ENCODE results near the gene IRGC. TPM values are rescaled to one million over a fixed set of nuclear protein-coding genes. Genes with fewer than 3 reads are reported as not detected.

IRGC gene
- total RNA-seq, 1 experiment from 2014 or later, result not detected

DNA sequence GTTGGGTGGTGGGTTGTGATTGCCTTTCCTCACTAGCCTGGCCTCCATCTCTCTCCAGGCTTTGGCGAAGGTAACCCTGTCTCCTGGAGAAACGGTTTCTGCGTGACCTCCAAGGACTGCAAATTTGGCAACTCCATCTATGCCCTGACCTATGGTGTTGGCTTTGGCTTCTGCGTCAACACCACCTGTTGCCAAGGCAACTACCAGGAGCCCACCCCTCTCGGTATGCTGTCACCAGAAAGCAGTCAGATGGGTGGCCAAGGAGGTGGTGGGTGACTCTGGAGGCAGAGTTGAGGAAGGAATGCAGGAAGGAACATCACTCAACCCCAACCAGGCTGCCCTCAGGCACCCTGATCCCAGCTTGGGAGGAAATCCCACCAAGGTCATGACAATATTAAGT, 18.6 kb upstream of the IRGC start:
- Mint-ChIP-seq H3K36me3 (ENCODE audit: insufficient read depth in 1 of 3, low read depth in 3 of 3) (peaks cover 0 to 2% (median 0%) of the 10 kb centered on the region in 3 experiments; a peak in 1 of 7 replicates), H3K4me1 (peaks cover 0 to 10% of the 10 kb centered on the region in 2 experiments; a peak in 3 of 4 replicates), H3K27me3 (ENCODE audit: low read depth) (peaks cover 61% of the 10 kb centered on the region), H3K4me3 (no peak overlapping the region), H3K9me3 (peaks cover 0 to 5% of the 10 kb centered on the region in 2 experiments; a peak in 3 of 5 replicates), H3K27ac (no peak overlapping the region)
- Histone ChIP-seq H2AFZ (ENCODE audit: low read length) (no peak overlapping the region), H2BK20ac (ENCODE audit: low read depth, low read length, poor library complexity, severe bottlenecking) (no peak overlapping the region), H2BK12ac (ENCODE audit: insufficient read length, low read depth, low read length) (no peak overlapping the region), H3K14ac (ENCODE audit: insufficient read depth, low read length) (no peak overlapping the region), H3K9me3 (ENCODE audit: control insufficient read depth, low read depth, low read length) (no peaks in the 10 kb centered on the region), H2BK15ac (ENCODE audit: low read depth, low read length) (no peak overlapping the region), H4K20me1 (ENCODE audit: control insufficient read depth, insufficient read depth, insufficient read length) (no peaks in the 10 kb centered on the region), H3K56ac (ENCODE audit: insufficient read length, low read depth, low read length) (no peak overlapping the region), H3K23ac (ENCODE audit: insufficient read length, low read depth, low read length) (no peak overlapping the region), H3K79me1 (ENCODE audit: insufficient read depth, low read depth, low read length, poor library complexity, severe bottlenecking) (no peaks in the 10 kb centered on the region), H3K27me3 (ENCODE audit: insufficient read depth, low read length) (no peaks in the 10 kb centered on the region), H3K27ac (ENCODE audit: insufficient read length, low read depth, low read length) (no peak overlapping the region), H3K23me2 (ENCODE audit: insufficient read length, low read depth, low read length, poor library complexity, severe bottlenecking) (no peaks in the 10 kb centered on the region), H3K4ac (ENCODE audit: low read depth, low read length) (no peak overlapping the region), H2BK120ac (ENCODE audit: low read depth, low read length, poor library complexity, severe bottlenecking) (no peak overlapping the region), H3K9ac (ENCODE audit: extremely low read depth, insufficient read length, low read length) (no peak overlapping the region), H3T11ph (ENCODE audit: low read length) (no peak overlapping the region), H2BK5ac (ENCODE audit: insufficient read length, low read length) (no peak overlapping the region), H4K91ac (ENCODE audit: insufficient read length, low read depth, low read length) (no peak overlapping the region), H4K8ac (replicated peaks; ENCODE audit: insufficient read length, low read depth, low read length) (no peak overlapping the region), H2AK5ac (ENCODE audit: insufficient read length, low read length) (no peak overlapping the region), H3K4me2 (ENCODE audit: insufficient read depth, insufficient read length, low read length) (no peak overlapping the region), H3K79me2 (ENCODE audit: insufficient read depth, low read length) (no peaks in the 10 kb centered on the region), H3K18ac (ENCODE audit: insufficient read length, low read depth, low read length) (no peak overlapping the region), H3K4me1 (ENCODE audit: insufficient read depth, low read length) (no peaks in the 10 kb centered on the region), H4K5ac (ENCODE audit: insufficient read length, low read depth, low read length) (no peak overlapping the region)
- DNase-seq, result no peak
- TF ChIP-seq, protein P1, sequence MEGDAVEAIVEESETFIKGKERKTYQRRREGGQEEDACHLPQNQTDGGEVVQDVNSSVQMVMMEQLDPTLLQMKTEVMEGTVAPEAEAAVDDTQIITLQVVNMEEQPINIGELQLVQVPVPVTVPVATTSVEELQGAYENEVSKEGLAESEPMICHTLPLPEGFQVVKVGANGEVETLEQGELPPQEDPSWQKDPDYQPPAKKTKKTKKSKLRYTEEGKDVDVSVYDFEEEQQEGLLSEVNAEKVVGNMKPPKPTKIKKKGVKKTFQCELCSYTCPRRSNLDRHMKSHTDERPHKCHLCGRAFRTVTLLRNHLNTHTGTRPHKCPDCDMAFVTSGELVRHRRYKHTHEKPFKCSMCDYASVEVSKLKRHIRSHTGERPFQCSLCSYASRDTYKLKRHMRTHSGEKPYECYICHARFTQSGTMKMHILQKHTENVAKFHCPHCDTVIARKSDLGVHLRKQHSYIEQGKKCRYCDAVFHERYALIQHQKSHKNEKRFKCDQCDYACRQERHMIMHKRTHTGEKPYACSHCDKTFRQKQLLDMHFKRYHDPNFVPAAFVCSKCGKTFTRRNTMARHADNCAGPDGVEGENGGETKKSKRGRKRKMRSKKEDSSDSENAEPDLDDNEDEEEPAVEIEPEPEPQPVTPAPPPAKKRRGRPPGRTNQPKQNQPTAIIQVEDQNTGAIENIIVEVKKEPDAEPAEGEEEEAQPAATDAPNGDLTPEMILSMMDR (conservative IDR thresholded peaks at IDR 0.05), result no peak
- no CpG with 5 or more reads among the region's 5 CpGs for WGBS (ENCODE audit: extremely low coverage, insufficient read length, low lambda C conversion rate)

Measured in H9 (cell line).